HL-60 (cell line): ENCODE results near the gene ADAMTS3.

Experiments
- DNase-seq, 2 experiments: peaks; one replicate each; pipeline ENCODE4 v3.0.0-alpha.2; 2010 to 2020; ENCODE audit warnings: low read depth in 1 of 2, low spot score in 1 of 2
- H3K27ac ChIP-seq: fragments of 250-450 bp; sonication (Bioruptor Pico); replicated peaks from 2 replicates; pipeline ENCODE4 v1.5.1; 2020; ENCODE audit warnings: mild to moderate bottlenecking, moderate library complexity
- H3K27me3 ChIP-seq: fragments of 250-450 bp; sonication (Bioruptor Pico); 2 replicates; pipeline ENCODE4 v1.5.1; 2021; ENCODE audit warnings: mild to moderate bottlenecking, moderate library complexity; ENCODE audit not compliant: insufficient read depth, poor library complexity, severe bottlenecking
- H3K4me3 ChIP-seq: replicated peaks from 2 replicates; pipeline ENCODE4 v1.5.1; 2011; ENCODE audit warnings: mild to moderate bottlenecking, control low read depth, low read length; ENCODE audit not compliant: insufficient read depth
- CTCF ChIP-seq: IDR thresholded peaks from one replicate; pipeline ENCODE4 v1.5.1; 2011; ENCODE audit warnings: low read length, control low read depth, inconsistent platforms; ENCODE audit not compliant: insufficient read depth
- GABPA ChIP-seq: IDR thresholded peaks from 2 replicates; pipeline ENCODE4 v1.6.1; 2012; ENCODE audit warnings: low read depth
- POLR2AphosphoS5 ChIP-seq: IDR thresholded peaks from 2 replicates; pipeline ENCODE4 v1.6.1; 2012; ENCODE audit warnings: low read depth
- SPI1 ChIP-seq: IDR thresholded peaks from 2 replicates; pipeline ENCODE4 v1.6.1; 2012; ENCODE audit warnings: low read depth, mild to moderate bottlenecking, borderline replicate concordance
- TF ChIP-seq, protein P1 (sequence below): IDR thresholded peaks from 2 replicates; pipeline ENCODE4 v1.6.1; 2012; ENCODE audit warnings: low read depth; ENCODE audit not compliant: insufficient replicate concordance

ADAMTS3 gene

DNA sequence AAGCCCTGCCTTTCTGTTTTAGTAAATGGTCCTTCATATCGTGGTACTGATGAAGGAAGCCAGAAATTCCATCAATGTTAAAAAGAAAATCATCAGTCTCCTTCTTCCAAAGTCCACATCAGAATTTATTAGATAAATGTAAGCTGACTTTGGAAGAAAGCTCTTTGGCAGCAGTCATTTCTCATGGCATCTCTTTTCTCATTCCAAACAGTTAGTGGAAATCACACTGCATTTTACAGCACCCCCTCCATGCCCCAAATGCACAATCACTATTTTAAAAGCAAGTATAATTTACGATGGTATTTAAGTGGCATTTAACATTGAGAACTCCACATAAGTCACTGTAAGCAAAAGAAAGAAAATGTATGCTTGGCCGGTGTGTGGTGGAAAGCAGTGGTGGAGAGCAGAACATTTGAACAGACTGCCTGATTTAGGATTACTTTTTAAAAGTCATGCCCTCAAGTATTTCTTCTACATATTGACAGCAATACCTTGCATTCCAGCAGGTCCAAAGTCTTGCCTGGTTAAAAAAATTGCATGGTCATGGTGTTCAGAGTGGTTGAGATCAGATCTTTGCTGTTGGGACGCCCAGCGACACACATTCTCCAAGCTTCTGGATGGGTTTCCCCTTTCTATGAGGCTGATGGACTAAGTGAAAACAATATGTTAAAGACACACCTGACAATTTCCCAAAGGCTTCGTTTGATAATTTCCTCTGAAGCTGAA is 248.6 kb downstream of the ADAMTS3 start:
- DNase-seq: no peak
- TF ChIP-seq SPI1 (no peak), CTCF (no peak), GABPA (no peak), POLR2AphosphoS5 (no peak)
- TF ChIP-seq, protein P1, sequence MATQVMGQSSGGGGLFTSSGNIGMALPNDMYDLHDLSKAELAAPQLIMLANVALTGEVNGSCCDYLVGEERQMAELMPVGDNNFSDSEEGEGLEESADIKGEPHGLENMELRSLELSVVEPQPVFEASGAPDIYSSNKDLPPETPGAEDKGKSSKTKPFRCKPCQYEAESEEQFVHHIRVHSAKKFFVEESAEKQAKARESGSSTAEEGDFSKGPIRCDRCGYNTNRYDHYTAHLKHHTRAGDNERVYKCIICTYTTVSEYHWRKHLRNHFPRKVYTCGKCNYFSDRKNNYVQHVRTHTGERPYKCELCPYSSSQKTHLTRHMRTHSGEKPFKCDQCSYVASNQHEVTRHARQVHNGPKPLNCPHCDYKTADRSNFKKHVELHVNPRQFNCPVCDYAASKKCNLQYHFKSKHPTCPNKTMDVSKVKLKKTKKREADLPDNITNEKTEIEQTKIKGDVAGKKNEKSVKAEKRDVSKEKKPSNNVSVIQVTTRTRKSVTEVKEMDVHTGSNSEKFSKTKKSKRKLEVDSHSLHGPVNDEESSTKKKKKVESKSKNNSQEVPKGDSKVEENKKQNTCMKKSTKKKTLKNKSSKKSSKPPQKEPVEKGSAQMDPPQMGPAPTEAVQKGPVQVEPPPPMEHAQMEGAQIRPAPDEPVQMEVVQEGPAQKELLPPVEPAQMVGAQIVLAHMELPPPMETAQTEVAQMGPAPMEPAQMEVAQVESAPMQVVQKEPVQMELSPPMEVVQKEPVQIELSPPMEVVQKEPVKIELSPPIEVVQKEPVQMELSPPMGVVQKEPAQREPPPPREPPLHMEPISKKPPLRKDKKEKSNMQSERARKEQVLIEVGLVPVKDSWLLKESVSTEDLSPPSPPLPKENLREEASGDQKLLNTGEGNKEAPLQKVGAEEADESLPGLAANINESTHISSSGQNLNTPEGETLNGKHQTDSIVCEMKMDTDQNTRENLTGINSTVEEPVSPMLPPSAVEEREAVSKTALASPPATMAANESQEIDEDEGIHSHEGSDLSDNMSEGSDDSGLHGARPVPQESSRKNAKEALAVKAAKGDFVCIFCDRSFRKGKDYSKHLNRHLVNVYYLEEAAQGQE: no peak
- Histone ChIP-seq H3K27me3 (no peaks in the 10 kb centered on the region), H3K27ac (no peak overlapping the region), H3K4me3 (no peak overlapping the region)

DNA sequence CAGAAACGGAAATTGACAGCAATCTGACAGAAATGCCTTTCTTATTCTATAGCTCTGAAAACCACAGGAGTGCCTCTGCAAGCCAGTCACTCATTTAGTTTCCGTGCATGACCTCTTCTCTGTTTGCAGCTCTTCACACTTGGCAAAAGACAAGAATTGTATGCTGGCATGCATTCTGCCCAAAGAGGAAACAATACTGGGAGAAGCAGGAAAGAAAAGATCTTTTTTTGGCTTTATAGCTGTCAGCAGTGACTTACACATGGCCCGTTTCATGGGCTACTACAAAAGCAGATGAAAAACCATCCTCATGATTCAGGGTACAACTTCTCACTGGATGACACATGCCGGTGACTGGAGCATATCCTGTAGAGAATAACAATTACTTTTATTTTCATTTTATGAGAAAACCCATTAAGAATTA is 249.4 kb downstream of the ADAMTS3 start:
- no peak for DNase-seq
- Histone ChIP-seq H3K4me3 (no peak overlapping the region), H3K27me3 (no peaks in the 10 kb centered on the region), H3K27ac (no peak overlapping the region)
- no peak for TF ChIP-seq SPI1
- no peak for TF ChIP-seq GABPA

DNA sequence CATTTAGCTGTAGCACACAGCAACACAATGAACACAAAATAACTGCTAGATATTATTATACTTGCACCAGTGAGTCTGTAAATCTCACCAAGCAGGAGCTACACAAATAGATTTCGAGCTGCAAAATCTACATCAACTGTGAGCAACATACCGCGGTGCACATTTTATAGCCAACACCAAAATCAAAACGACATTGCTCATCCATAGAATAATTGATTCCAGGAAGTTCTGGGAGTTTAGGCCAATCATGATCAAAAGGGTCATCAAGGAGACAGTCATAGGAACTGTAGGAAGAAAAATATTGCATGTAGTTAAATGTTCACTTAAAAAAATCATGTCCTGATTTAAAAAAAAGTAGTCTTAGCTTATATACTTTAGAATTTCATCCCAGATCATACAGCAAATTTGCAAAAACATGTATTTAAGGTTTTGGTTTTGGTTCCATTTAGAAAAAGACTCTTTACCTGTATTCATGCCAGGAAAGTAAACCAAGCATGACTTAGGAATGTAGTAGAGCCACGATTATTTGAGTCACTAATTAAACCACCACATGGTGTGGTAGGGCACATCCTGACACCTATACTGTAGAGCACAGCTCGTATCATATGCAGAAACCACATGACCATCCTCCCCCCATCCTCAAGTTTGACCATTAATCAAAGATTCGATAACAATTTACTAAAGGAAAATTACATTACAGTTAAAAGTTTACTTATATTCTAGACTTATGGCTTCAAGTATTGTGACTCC is 250.4 kb downstream of the ADAMTS3 start:
- no peak for DNase-seq
- TF ChIP-seq GABPA: no peak
- TF ChIP-seq, protein P1: no peak
- no peak for TF ChIP-seq CTCF
- TF ChIP-seq SPI1: no peak
- TF ChIP-seq POLR2AphosphoS5: no peak
- Histone ChIP-seq H3K4me3 (no peak overlapping the region), H3K27me3 (no peaks in the 10 kb centered on the region), H3K27ac (no peak overlapping the region)

- no peak for DNase-seq
- H3K27ac ChIP-seq: no peak overlapping the region
- no peaks in the 10 kb centered on the region for H3K27me3 ChIP-seq
- H3K4me3 ChIP-seq: no peak overlapping the region
- TF ChIP-seq CTCF (no peak), POLR2AphosphoS5 (no peak), SPI1 (no peak), GABPA (no peak)
- TF ChIP-seq, protein P1: no peak
Measured at GRCh38 chr4:72314869-72315268, 254.2 kb downstream of the ADAMTS3 start.
